Colonic mucosa (tissue), 4 donors: ENCODE results near the gene SHISA5. TPM values are rescaled to one million over a fixed set of nuclear protein-coding genes. Genes with fewer than 3 reads are reported as not detected.
"Not testable (repeated sequence)": the region's sequence is repeated elsewhere in the genome, so short reads cannot be mapped to it uniquely, and the experiment has no call there.

ENCODE experiments used
- DNase-seq: peaks from one replicate; pipeline ENCODE4 v3.0.0-alpha.2; 2020
- H3K27ac ChIP-seq: fragments of 200-600 bp; one replicate; pipeline ENCODE4 v1.8.0; 2021
- H3K27me3 ChIP-seq: fragments of 200-600 bp; one replicate; pipeline ENCODE4 v1.8.0; 2021
- H3K36me3 ChIP-seq: fragments of 200-600 bp; one replicate; pipeline ENCODE4 v1.8.0; 2021
- H3K4me1 ChIP-seq: fragments of 200-600 bp; one replicate; pipeline ENCODE4 v1.8.0; 2021; ENCODE audit warnings: mild to moderate bottlenecking
- H3K4me3 ChIP-seq: fragments of 200-600 bp; one replicate; pipeline ENCODE4 v1.8.0; 2021
- H3K9ac ChIP-seq, 2 donors: one replicate each; pipeline ENCODE4 v1.7.0; 2013; ENCODE audit warnings: control low read depth in 2 of 2, low read depth in 2 of 2, low read length in 2 of 2
- H3K9me3 ChIP-seq: fragments of 200-600 bp; one replicate; pipeline ENCODE4 v1.8.0; 2021
- intact Hi-C: fragments of 100-400 bp; cut with DNase I; formaldehyde crosslinking; loops from one replicate; pipeline ENCODE4 v1.14.1; 2022
- total RNA-seq, 2 donors: library from RNA; stranded (reverse); fragmentation: NEBNext Ultra II Directional in 1 of 2; extraction: Animal tissue kit (Norgen Biotek cat#: 25700) in 1 of 2; gene quantifications; one replicate each; pipeline ENCODE4 v1.2.1, GENCODE V29; 2021
- TF ChIP-seq, protein P1 (sequence below): fragments of 200-600 bp; IDR thresholded peaks from one replicate; pipeline ENCODE4 v1.8.0; 2022; ENCODE audit warnings: antibody characterized with exemption, mild to moderate bottlenecking
- donor health status: healthy.
- donor health status: DM: no; HTN: no; CAD: no.
- donor health status: DM: no; HTN: no; CAD: no.

The SHISA5 gene, protein sequence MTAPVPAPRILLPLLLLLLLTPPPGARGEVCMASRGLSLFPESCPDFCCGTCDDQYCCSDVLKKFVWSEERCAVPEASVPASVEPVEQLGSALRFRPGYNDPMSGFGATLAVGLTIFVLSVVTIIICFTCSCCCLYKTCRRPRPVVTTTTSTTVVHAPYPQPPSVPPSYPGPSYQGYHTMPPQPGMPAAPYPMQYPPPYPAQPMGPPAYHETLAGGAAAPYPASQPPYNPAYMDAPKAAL
- 100 to 1,000 TPM; 115 to 123 TPM for total RNA-seq

- TF ChIP-seq, protein P1, sequence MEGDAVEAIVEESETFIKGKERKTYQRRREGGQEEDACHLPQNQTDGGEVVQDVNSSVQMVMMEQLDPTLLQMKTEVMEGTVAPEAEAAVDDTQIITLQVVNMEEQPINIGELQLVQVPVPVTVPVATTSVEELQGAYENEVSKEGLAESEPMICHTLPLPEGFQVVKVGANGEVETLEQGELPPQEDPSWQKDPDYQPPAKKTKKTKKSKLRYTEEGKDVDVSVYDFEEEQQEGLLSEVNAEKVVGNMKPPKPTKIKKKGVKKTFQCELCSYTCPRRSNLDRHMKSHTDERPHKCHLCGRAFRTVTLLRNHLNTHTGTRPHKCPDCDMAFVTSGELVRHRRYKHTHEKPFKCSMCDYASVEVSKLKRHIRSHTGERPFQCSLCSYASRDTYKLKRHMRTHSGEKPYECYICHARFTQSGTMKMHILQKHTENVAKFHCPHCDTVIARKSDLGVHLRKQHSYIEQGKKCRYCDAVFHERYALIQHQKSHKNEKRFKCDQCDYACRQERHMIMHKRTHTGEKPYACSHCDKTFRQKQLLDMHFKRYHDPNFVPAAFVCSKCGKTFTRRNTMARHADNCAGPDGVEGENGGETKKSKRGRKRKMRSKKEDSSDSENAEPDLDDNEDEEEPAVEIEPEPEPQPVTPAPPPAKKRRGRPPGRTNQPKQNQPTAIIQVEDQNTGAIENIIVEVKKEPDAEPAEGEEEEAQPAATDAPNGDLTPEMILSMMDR = no peak
- intact Hi-C loops = loop anchor here (5.0 kb wide), 1 partner anchor 37 kb away; a partner anchor contains a TSS
- no peaks in the 10 kb centered on the region for H3K4me1 ChIP-seq
Measured at GRCh38 chr3:48504051-48504946, at the start of gene SHISA5. Gene SHISA5, minus strand, starts transcription at chr3:48504174. Its CDS starts 80 bp downstream, at chr3:48504094.

GRCh38 chr3:48553361-48553760 is 49.4 kb upstream of the SHISA5 start:
- Histone ChIP-seq H3K4me3 (no peak overlapping the region), H3K36me3 (no peaks in the 10 kb centered on the region), H3K4me1 (peaks cover 5% of the 10 kb centered on the region), H3K9me3 (no peaks in the 10 kb centered on the region), H3K27me3 (no peaks in the 10 kb centered on the region), H3K9ac (peak overlapping the region in 1 of 2 donors; percentile 21), H3K27ac (no peak overlapping the region)
- TF ChIP-seq, protein P1 = no peak
- DNase-seq = no peak
- intact Hi-C loops = no loop called here

More at GRCh38 chr3:48504051-48504946, at the start of gene SHISA5:
- Histone ChIP-seq H3K4me3 (peak within 1 kb of the TSS; percentile 53), H3K27me3 (no peaks in the 10 kb centered on the region), H3K27ac (peak within 1 kb of the TSS; percentile 72), H3K9ac (peak within 1 kb of the TSS; percentile 81 to 83), H3K36me3 (no peaks in the 10 kb centered on the region), H3K9me3 (no peaks in the 10 kb centered on the region)
- DNase-seq = peak; percentile 88

DNA sequence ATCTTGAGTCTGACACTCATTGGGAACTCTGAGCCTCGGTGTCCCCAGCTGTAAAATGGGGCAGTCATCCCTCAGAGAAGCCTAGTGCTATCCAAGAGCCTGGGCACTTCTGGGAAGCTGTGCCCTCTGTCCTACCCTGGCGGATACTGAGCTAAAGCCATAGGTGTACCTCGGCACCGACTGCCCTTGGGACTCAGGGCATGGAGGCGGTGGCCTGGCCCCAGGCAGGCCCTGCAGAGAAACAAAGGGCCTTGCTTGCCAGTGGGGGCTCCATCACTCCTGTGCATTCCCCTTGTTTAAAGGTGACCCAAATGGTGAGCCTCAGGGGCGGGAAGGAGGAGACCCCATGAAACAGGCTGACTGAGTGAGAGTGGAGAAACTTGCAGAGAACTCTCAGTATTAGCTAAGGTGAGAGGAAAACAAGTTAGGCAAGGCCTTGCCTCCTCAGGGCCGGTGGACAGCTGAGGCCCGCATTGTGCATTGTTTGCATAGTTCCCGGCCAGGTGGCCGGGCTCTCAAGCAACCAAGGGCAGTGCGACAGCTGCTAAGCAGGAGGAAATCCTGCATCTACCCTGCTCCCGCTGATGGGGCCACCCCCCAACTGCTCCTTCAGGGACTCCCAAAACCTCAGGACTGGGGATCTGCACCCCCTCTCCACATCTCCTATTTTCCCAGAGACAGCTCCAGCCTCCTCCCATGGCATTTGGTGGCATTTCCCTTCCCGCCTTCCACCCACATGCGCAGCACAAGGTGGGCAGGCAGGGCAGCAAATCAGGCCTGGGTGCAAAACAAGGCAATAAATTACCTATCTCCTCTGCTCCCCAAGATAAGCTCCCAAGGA is 48.4 kb upstream of the SHISA5 start:
- no peaks in the 10 kb centered on the region for H3K36me3 ChIP-seq
- H3K27ac ChIP-seq = peak overlapping the region; percentile 38
- no peak for DNase-seq
- intact Hi-C loops = no loop called here
- TF ChIP-seq, protein P1 = no peak
- no peak overlapping the region for H3K4me3 ChIP-seq
- no peaks in the 10 kb centered on the region for H3K27me3 ChIP-seq
- H3K9ac ChIP-seq = peak overlapping the region in 1 of 2 donors; percentile 51
- peaks cover 3% of the 10 kb centered on the region for H3K4me1 ChIP-seq
- no peaks in the 10 kb centered on the region for H3K9me3 ChIP-seq

DNA sequence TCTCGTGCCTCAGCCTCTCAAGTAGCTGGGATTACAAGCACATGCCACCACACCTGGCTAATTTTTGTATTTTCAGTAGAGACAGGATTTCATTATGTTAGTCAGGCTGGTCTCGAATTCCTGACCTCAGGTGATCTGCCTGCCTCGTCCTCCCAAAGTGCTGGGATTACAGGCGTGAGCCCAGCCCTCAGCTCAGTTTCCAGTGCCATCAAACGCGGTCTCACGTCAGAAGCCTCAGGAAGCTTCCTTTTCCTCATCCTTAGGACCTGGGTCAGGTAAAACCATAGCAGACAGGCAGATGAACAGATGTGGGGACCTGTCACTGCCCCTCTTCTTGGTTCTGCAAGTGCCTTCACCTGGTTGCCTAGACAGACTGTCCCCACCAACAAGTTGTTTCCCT is 47.7 kb upstream of the SHISA5 start:
- H3K4me3 ChIP-seq, H3K4me1 ChIP-seq, H3K27me3 ChIP-seq, H3K36me3 ChIP-seq, H3K9me3 ChIP-seq, intact Hi-C loops, DNase-seq, H3K27ac ChIP-seq, H3K9ac ChIP-seq: not testable (repeated sequence)

GRCh38 chr3:48548729-48549705 is 45.0 kb upstream of the SHISA5 start:
- Histone ChIP-seq H3K27me3 (no peaks in the 10 kb centered on the region), H3K9ac (no peak overlapping the region), H3K36me3 (no peaks in the 10 kb centered on the region), H3K4me3 (no peak overlapping the region), H3K4me1 (no peaks in the 10 kb centered on the region), H3K9me3 (no peaks in the 10 kb centered on the region), H3K27ac (no peak overlapping the region)
- TF ChIP-seq, protein P1 = peak; percentile 93
- intact Hi-C loops = loop anchor here (2.0 to 10.0 kb wide), 3 partner anchors 84 to 274 kb away; no protein-coding TSS in a partner anchor
- DNase-seq = peak; percentile 89
